ENCODE results near the gene C2orf80.

Gene C2orf80

GRCh38 chr2:208179028-208179609, 10.7 kb downstream of the C2orf80 start:
- no peak for TF ChIP-seq TCF12 (IDR thresholded peaks at IDR 0.05; ENCODE audit: low read depth)
- TF ChIP-seq TEAD4 (IDR thresholded peaks at IDR 0.05) = no peak
- no peak for TF ChIP-seq EP300 (IDR thresholded peaks at IDR 0.05; ENCODE audit: borderline replicate concordance)
- TF ChIP-seq EGR1 (IDR thresholded peaks at IDR 0.05) = no peak
- TF ChIP-seq NFIC (IDR thresholded peaks at IDR 0.05) = no peak
- no peak for TF ChIP-seq CEBPB (IDR thresholded peaks at IDR 0.05)
- no peak for TF ChIP-seq FOXM1 (IDR thresholded peaks at IDR 0.05; ENCODE audit: borderline replicate concordance, low read depth)
- no peak for TF ChIP-seq CREB1 (IDR thresholded peaks at IDR 0.05; ENCODE audit: low read depth)
- TF ChIP-seq TAF1 (IDR thresholded peaks at IDR 0.05; ENCODE audit: low read depth) = no peak
- TF ChIP-seq, protein P1, sequence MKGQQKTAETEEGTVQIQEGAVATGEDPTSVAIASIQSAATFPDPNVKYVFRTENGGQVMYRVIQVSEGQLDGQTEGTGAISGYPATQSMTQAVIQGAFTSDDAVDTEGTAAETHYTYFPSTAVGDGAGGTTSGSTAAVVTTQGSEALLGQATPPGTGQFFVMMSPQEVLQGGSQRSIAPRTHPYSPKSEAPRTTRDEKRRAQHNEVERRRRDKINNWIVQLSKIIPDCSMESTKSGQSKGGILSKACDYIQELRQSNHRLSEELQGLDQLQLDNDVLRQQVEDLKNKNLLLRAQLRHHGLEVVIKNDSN (IDR thresholded peaks at IDR 0.05) = no peak
- no peak for TF ChIP-seq RAD21 (IDR thresholded peaks at IDR 0.05; ENCODE audit: low read depth)

DNA sequence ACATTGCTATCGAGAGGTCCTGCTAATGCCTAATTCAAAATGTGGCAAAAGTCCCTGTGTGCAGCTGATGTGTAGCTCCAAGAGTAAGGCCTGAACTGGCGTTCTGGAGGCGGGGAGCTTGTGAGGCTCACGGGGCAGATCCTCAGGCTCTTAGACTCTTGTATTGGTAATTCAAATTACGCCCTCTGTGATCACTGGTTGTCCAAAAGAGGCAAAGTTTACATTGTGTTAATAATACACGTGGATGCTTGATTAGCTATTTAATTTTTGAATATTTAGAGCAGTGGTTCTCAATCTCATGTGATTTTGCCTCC, 14.0 kb downstream of the C2orf80 start:
- TF ChIP-seq FOXM1 (IDR thresholded peaks at IDR 0.05; ENCODE audit: borderline replicate concordance, low read depth) = no peak
- TF ChIP-seq TCF12 (IDR thresholded peaks at IDR 0.05; ENCODE audit: low read depth) = no peak
- no peak for TF ChIP-seq TEAD4 (IDR thresholded peaks at IDR 0.05)
- no peak for TF ChIP-seq NFIC (IDR thresholded peaks at IDR 0.05)

DNA sequence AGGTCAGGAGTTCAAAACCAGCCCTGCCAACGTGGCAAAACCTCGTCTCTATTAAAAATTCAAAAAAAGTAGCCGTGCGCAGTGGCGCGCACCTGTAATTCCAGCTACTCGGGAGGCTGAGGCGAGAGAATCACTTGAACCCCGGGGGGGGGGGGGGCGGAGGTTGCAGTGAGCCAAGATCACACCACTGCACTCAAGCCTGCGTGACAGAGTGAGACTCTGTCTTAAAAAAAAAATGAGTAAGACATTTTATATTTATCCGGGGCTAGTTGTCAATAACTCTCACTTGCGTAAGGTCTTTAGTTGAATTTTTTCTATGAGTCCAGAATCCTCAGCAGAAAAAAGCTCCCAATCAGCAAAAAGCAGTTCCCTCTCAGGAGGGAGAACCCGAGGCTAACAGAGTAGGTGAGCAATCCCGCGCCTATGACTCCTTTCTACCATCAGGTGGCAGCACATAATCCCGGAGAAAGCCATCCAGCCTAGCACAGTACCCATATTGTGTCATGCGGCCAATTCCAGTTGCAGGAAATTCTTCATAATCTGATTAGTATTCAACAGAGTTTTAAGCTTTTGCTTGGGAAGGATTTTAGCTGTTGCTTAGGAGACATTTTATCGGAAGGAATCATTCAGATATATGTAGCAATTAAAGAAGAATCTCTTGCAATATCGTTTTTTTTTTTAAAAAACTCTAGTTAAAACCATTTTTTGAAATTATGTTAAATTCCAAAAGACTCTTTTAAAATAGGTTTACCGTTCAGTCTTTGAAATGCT, 14.6 kb downstream of the C2orf80 start:
- TF ChIP-seq REST (IDR thresholded peaks at IDR 0.05; ENCODE audit: low read depth) = no peak
- no peak for TF ChIP-seq ZBTB7A (IDR thresholded peaks at IDR 0.05; ENCODE audit: low read depth)
- TF ChIP-seq TAF1 (IDR thresholded peaks at IDR 0.05; ENCODE audit: low read depth) = no peak
- no peak for TF ChIP-seq MAX (IDR thresholded peaks at IDR 0.05)
- TF ChIP-seq CREB1 (IDR thresholded peaks at IDR 0.05; ENCODE audit: low read depth) = no peak
- TF ChIP-seq TCF12 (IDR thresholded peaks at IDR 0.05; ENCODE audit: low read depth) = no peak
- TF ChIP-seq CEBPB (IDR thresholded peaks at IDR 0.05) = no peak; the same call in 1 of the 2 replicates
- TF ChIP-seq RAD21 (IDR thresholded peaks at IDR 0.05; ENCODE audit: low read depth) = peak; percentile 91
- no peak for TF ChIP-seq FOXM1 (IDR thresholded peaks at IDR 0.05; ENCODE audit: borderline replicate concordance, low read depth)
- TF ChIP-seq EGR1 (IDR thresholded peaks at IDR 0.05) = no peak
- TF ChIP-seq EP300 (IDR thresholded peaks at IDR 0.05; ENCODE audit: borderline replicate concordance) = no peak
- TF ChIP-seq, protein P1 (IDR thresholded peaks at IDR 0.05) = 0 out of 2 replicates have a peak, but pooled peaks have one; percentile 28
- TF ChIP-seq YY1 (IDR thresholded peaks at IDR 0.05; ENCODE audit: low read depth) = 0 out of 2 replicates have a peak, but pooled peaks have one; percentile 20
- TF ChIP-seq TEAD4 (IDR thresholded peaks at IDR 0.05) = no peak
- TF ChIP-seq NFIC (IDR thresholded peaks at IDR 0.05) = no peak

DNA sequence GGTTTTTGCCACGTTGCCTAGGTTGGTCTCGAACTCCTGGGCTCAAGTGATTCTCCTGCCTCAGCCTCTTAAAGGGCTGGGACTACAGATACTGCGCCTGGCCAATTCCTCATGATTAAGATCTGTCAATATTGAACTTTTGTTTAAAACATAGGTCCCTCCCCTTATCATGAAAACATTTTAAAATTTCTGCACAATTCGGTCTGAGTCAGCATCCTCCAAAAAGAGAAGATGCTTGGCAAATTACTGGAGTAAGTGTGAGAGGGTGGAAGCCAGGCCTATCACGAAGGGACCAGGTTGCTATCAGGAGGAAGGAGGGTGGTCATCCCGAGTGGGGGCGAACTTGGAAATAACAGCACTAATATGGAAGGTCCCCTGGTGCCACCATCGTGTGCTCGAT, 15.7 kb downstream of the C2orf80 start:
- TF ChIP-seq FOXM1 (IDR thresholded peaks at IDR 0.05; ENCODE audit: borderline replicate concordance, low read depth) = no peak
- TF ChIP-seq CEBPB (IDR thresholded peaks at IDR 0.05) = no peak
- no peak for TF ChIP-seq REST (IDR thresholded peaks at IDR 0.05; ENCODE audit: low read depth)
- no peak for TF ChIP-seq TEAD4 (IDR thresholded peaks at IDR 0.05)
- TF ChIP-seq RAD21 (IDR thresholded peaks at IDR 0.05; ENCODE audit: low read depth) = no peak
- no peak for TF ChIP-seq NFIC (IDR thresholded peaks at IDR 0.05)
- TF ChIP-seq, protein P1 (IDR thresholded peaks at IDR 0.05) = no peak
- no peak for TF ChIP-seq EP300 (IDR thresholded peaks at IDR 0.05; ENCODE audit: borderline replicate concordance)
- no peak for TF ChIP-seq CREB1 (IDR thresholded peaks at IDR 0.05; ENCODE audit: low read depth)
- no peak for TF ChIP-seq ZBTB7A (IDR thresholded peaks at IDR 0.05; ENCODE audit: low read depth)
- TF ChIP-seq YY1 (IDR thresholded peaks at IDR 0.05; ENCODE audit: low read depth) = no peak
- TF ChIP-seq TCF12 (IDR thresholded peaks at IDR 0.05; ENCODE audit: low read depth) = no peak
- TF ChIP-seq MAX (IDR thresholded peaks at IDR 0.05) = no peak
- TF ChIP-seq TAF1 (IDR thresholded peaks at IDR 0.05; ENCODE audit: low read depth) = no peak
- TF ChIP-seq EGR1 (IDR thresholded peaks at IDR 0.05) = no peak

GRCh38 chr2:208172125-208172524, 17.7 kb downstream of the C2orf80 start:
- TF ChIP-seq TEAD4 (IDR thresholded peaks at IDR 0.05) (no peak), CREB1 (IDR thresholded peaks at IDR 0.05; ENCODE audit: low read depth) (no peak), REST (IDR thresholded peaks at IDR 0.05; ENCODE audit: low read depth) (no peak), CEBPB (IDR thresholded peaks at IDR 0.05) (no peak), ZBTB7A (IDR thresholded peaks at IDR 0.05; ENCODE audit: low read depth) (no peak), MAX (IDR thresholded peaks at IDR 0.05) (no peak), RAD21 (IDR thresholded peaks at IDR 0.05; ENCODE audit: low read depth) (no peak), EP300 (IDR thresholded peaks at IDR 0.05; ENCODE audit: borderline replicate concordance) (no peak), TAF1 (IDR thresholded peaks at IDR 0.05; ENCODE audit: low read depth) (no peak), EGR1 (IDR thresholded peaks at IDR 0.05) (no peak), FOXM1 (IDR thresholded peaks at IDR 0.05; ENCODE audit: borderline replicate concordance, low read depth) (no peak), TCF12 (IDR thresholded peaks at IDR 0.05; ENCODE audit: low read depth) (no peak), NFIC (IDR thresholded peaks at IDR 0.05) (no peak), YY1 (IDR thresholded peaks at IDR 0.05; ENCODE audit: low read depth) (no peak)
- TF ChIP-seq, protein P1 (IDR thresholded peaks at IDR 0.05) = no peak
